ENCODE data around the gene AFF3.

The AFF3 gene

DNA sequence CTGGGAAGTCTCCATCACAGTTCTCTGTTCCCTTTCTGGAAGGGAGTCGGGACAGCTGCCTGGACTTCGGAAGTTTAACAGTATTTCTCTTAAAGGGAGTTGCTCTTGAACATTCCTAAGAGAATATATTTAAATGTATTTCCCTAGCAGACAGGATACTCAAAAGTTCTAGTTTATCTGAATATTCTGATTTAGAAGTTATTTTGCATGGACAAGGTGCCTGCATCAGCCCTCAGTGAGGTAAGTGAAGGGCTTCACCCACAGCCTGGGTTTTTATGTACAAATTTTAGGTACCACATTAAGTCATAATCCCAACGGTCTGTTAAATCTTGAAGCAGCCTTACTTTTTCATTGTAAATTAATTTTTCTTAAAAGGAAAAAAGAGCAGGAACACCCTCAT lies 587.5 kb downstream of the AFF3 start:
- H3K36me3 ChIP-seq = peaks cover 43% of the 10 kb centered on the region; the same call in 1 of the 2 replicates
- no peak for TF ChIP-seq Cebpa-rat (IDR thresholded peaks at IDR 0.05)
- H3K9ac ChIP-seq = no peak overlapping the region
- no peaks in the 10 kb centered on the region for H3K9me3 ChIP-seq
- no peaks in the 10 kb centered on the region for H3K4me1 ChIP-seq
- no peak overlapping the region for H3K27ac ChIP-seq
- H4K20me1 ChIP-seq = no peaks in the 10 kb centered on the region
- H3K4me3 ChIP-seq = no peak overlapping the region
- H3K4me2 ChIP-seq = no peak overlapping the region
- H3K27me3 ChIP-seq = no peaks in the 10 kb centered on the region

DNA sequence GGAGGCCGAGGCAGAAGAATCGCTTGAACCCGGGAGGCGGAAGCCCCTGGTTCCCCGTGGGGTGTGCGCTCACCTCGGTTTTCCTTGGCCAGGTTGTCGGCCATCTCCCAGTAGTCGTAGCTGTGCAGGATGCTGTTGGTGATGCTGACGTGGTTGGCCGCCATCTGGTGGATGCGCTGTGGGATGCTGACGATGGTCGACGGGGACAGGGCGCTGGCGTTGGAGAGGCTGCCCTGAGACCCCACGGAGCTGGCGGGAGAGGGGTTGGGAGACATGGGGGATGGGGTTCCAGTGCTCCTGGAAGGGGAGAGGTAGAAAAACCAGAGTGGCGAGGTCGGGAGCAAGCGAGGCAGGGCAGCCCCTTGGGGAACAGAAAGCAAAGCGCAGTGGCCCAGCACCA lies 588.2 kb downstream of the AFF3 start:
- Histone ChIP-seq H3K36me3 (peaks cover 43% of the 10 kb centered on the region; the same call in 1 of the 2 replicates), H3K9ac (no peak overlapping the region), H3K4me1 (no peaks in the 10 kb centered on the region), H3K4me3 (no peak overlapping the region), H3K27ac (no peak overlapping the region), H4K20me1 (no peaks in the 10 kb centered on the region), H3K27me3 (no peaks in the 10 kb centered on the region), H3K4me2 (no peak overlapping the region), H3K9me3 (no peaks in the 10 kb centered on the region)
- no peak for TF ChIP-seq Cebpa-rat (IDR thresholded peaks at IDR 0.05)

- Histone ChIP-seq H3K4me1 (peaks cover under 1% of the 10 kb centered on the region; the same call in 1 of the 2 replicates), H3K27me3 (no peaks in the 10 kb centered on the region), H3K4me3 (no peak overlapping the region), H3K36me3 (peaks cover 50% of the 10 kb centered on the region; the same call in 1 of the 2 replicates), H3K9ac (no peak overlapping the region), H4K20me1 (no peaks in the 10 kb centered on the region), H3K9me3 (no peaks in the 10 kb centered on the region), H3K27ac (no peak overlapping the region), H3K4me2 (no peak overlapping the region)
- no peak for TF ChIP-seq Cebpa-rat (IDR thresholded peaks at IDR 0.05)
Observed at GRCh38 chr2:99552529-99552928, 589.9 kb downstream of the AFF3 start.

DNA sequence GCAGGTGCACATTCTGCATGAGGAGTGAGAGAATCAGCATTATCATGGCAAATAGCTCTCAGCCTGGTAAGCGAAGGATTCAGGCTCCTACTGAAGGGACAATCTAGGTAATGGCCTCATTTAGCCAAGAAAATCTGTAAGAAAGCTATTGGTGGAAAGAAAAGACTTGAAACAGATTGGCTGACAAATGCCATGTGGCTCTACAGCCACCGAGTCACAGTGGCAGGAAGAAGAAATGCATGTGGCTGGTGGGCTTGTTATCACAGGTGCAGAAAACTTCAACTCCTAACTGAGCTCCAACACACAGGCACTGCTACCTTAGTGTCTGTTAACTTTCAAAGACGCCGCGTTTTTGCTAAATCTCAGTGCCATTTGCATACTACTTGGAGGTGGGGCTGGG lies 592.0 kb downstream of the AFF3 start:
- Histone ChIP-seq H3K4me1 (peaks cover 6% of the 10 kb centered on the region; the same call in 1 of the 2 replicates), H3K27me3 (no peaks in the 10 kb centered on the region), H3K27ac (no peak overlapping the region), H3K4me3 (no peak overlapping the region), H3K9ac (no peak overlapping the region), H3K4me2 (no peak overlapping the region), H3K36me3 (peaks cover 50% of the 10 kb centered on the region; the same call in 1 of the 2 replicates), H3K9me3 (no peaks in the 10 kb centered on the region), H4K20me1 (no peaks in the 10 kb centered on the region)
- TF ChIP-seq Cebpa-rat (IDR thresholded peaks at IDR 0.05) = no peak

GRCh38 chr2:99545604-99546003 lies 596.8 kb downstream of the AFF3 start:
- Histone ChIP-seq H3K9ac (no peak overlapping the region), H3K9me3 (no peaks in the 10 kb centered on the region), H3K27me3 (no peaks in the 10 kb centered on the region), H3K27ac (no peak overlapping the region), H3K4me3 (no peak overlapping the region), H3K36me3 (peaks cover 12% of the 10 kb centered on the region; the same call in 1 of the 2 replicates), H3K4me1 (peaks cover 16% of the 10 kb centered on the region), H4K20me1 (no peaks in the 10 kb centered on the region), H3K4me2 (no peak overlapping the region)
- no peak for TF ChIP-seq Cebpa-rat (IDR thresholded peaks at IDR 0.05)

- TF ChIP-seq Cebpa-rat (IDR thresholded peaks at IDR 0.05) = no peak
- Histone ChIP-seq H3K4me2 (no peak overlapping the region), H3K36me3 (peaks cover 7% of the 10 kb centered on the region; the same call in 1 of the 2 replicates), H3K9ac (no peak overlapping the region), H3K27me3 (no peaks in the 10 kb centered on the region), H3K9me3 (no peaks in the 10 kb centered on the region), H3K27ac (no peak overlapping the region), H3K4me1 (peaks cover 16% of the 10 kb centered on the region), H4K20me1 (no peaks in the 10 kb centered on the region), H3K4me3 (no peak overlapping the region)
Observed at GRCh38 chr2:99545066-99545465, 597.3 kb downstream of the AFF3 start.

- no peaks in the 10 kb centered on the region for H3K27me3 ChIP-seq
- no peak for TF ChIP-seq Cebpa-rat (IDR thresholded peaks at IDR 0.05)
- H4K20me1 ChIP-seq = no peaks in the 10 kb centered on the region
- no peak overlapping the region for H3K4me3 ChIP-seq
- H3K36me3 ChIP-seq = peaks cover 7% of the 10 kb centered on the region; the same call in 1 of the 2 replicates
- peaks cover 16% of the 10 kb centered on the region for H3K4me1 ChIP-seq
- no peaks in the 10 kb centered on the region for H3K9me3 ChIP-seq
- no peak overlapping the region for H3K4me2 ChIP-seq
- no peak overlapping the region for H3K27ac ChIP-seq
- H3K9ac ChIP-seq = no peak overlapping the region
Observed at GRCh38 chr2:99544608-99545007, 597.8 kb downstream of the AFF3 start.

DNA sequence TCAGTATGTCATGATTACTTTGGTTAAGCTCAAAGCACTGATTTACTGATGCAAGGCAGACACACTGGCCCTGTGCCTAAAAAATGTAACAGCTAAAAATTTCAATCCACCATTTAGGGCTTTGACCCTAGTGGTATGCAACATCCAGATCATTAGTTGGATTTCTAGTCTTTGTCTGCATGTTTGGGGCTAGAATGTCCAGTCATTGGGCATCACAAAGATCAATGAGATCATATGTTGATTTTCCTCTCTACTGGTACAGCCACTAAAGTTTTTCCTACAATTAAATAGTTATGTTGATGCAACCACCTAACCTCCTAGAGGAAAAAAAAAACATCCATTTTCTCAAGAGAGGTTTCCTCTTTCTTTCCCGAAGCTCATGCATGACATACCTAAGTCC lies 599.1 kb downstream of the AFF3 start:
- Histone ChIP-seq H3K9me3 (no peaks in the 10 kb centered on the region), H3K4me3 (no peak overlapping the region), H4K20me1 (no peaks in the 10 kb centered on the region), H3K4me2 (peak overlapping the region; percentile 42; the same call in 1 of the 2 replicates), H3K4me1 (peaks cover 16% of the 10 kb centered on the region), H3K27me3 (no peaks in the 10 kb centered on the region), H3K27ac (no peak overlapping the region), H3K9ac (no peak overlapping the region), H3K36me3 (0 out of 2 replicates have a peak, but pooled peaks cover under 1% of the 10 kb centered on the region)
- TF ChIP-seq Cebpa-rat (IDR thresholded peaks at IDR 0.05) = no peak

DNA sequence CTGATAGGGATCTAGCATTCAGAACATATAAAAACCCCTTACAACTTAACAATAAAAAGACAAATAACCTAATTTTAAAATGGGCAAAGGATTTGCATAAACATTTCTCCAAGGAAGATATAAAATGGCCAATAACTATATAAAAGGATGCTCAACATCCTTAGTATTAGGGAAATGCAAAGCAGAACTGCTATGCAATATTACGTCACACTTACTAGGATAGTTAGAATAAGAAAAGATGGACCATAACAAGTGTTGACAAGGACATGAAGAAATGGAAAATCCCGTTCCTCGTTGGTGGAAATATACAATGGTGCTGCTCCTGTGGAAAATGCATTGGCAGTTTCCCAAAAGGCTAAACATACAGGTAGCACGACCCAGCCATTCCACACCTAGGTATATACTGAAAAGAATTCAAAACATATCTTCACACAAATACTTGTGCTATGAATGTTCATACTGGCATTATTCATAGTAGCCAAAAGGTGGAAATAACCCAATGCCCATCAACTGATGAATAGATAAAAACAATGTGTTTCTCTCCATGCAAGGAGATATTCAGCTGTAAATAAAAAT lies 604.4 kb downstream of the AFF3 start:
- no peak overlapping the region for H3K9ac ChIP-seq
- H4K20me1 ChIP-seq = no peaks in the 10 kb centered on the region
- no peak overlapping the region for H3K27ac ChIP-seq
- no peaks in the 10 kb centered on the region for H3K36me3 ChIP-seq
- no peaks in the 10 kb centered on the region for H3K4me1 ChIP-seq
- peaks cover 12% of the 10 kb centered on the region; the same call in 1 of the 2 replicates for H3K9me3 ChIP-seq
- TF ChIP-seq Cebpa-rat (IDR thresholded peaks at IDR 0.05) = no peak
- no peak overlapping the region for H3K4me3 ChIP-seq
- no peaks in the 10 kb centered on the region for H3K27me3 ChIP-seq
- H3K4me2 ChIP-seq = no peak overlapping the region

GRCh38 chr2:99524056-99524455 lies 618.3 kb downstream of the AFF3 start:
- H3K27ac ChIP-seq = no peak overlapping the region
- H3K4me1 ChIP-seq = no peaks in the 10 kb centered on the region
- H3K9ac ChIP-seq = no peak overlapping the region
- TF ChIP-seq Cebpa-rat (IDR thresholded peaks at IDR 0.05) = no peak
- H3K4me3 ChIP-seq = no peak overlapping the region
- no peak overlapping the region for H3K4me2 ChIP-seq
- H3K9me3 ChIP-seq = no peaks in the 10 kb centered on the region
- no peaks in the 10 kb centered on the region for H3K27me3 ChIP-seq
- no peaks in the 10 kb centered on the region for H3K36me3 ChIP-seq
- H4K20me1 ChIP-seq = no peaks in the 10 kb centered on the region

All from BLaER1 (cell line).